ENCODE measurements around the gene KLK14.

DNA sequence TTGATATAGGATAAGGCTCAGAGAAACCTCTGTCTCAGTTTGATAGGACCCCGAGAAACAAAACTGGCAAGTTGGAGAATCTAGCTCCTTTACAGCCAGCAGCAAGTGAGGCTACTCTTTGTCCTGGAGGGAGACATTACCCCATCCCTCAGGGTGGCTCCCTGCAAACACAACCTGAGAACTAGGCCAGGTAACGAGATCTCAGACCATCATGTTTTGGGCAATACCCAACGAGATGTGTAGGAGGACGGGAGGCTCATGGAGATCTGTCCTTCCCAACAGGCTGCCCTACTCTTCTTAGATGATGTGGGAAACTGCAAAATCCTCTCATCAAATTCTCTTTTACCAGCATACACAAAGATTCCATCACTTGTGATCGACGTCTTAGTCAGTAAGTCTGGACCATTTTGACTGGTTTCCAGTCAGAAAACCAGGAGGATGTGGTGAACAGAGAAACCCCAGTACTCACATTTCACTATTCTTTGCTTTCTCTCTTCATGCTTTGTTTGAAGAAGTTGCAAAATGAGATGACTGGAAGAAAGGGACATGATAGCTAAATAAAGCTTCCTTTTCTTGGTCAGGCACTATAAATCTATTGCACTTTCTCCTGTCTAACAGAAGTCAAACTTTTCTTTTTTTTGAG is 31.5 kb upstream of the KLK14 start:
- TF ChIP-seq TAF1 (IDR thresholded peaks at IDR 0.05; ENCODE audit: low read depth, low read length): no peak
- TF ChIP-seq GABPA (IDR thresholded peaks at IDR 0.05; ENCODE audit: borderline replicate concordance, insufficient read depth, low read length): no peak
- no peak for TF ChIP-seq RAD21 (IDR thresholded peaks at IDR 0.05 in 1 of 2, conservative IDR thresholded peaks at IDR 0.05 in 1 of 2; ENCODE audit: low read depth in 2 of 2, low read length in 2 of 2)
- no peak for TF ChIP-seq EP300 (IDR thresholded peaks at IDR 0.05; ENCODE audit: borderline replicate concordance in 1 of 2, low read depth in 2 of 2, low read length in 2 of 2)
- no peak for TF ChIP-seq EZH2 (IDR thresholded peaks at IDR 0.05; ENCODE audit: low read depth, low read length, severe bottlenecking)
- TF ChIP-seq CTCF (IDR thresholded peaks at IDR 0.05; ENCODE audit: control extremely low read depth in 1 of 3, insufficient read depth in 1 of 3, low read depth in 1 of 3, low read length in 3 of 3): no peak
- no peak for TF ChIP-seq SP1 (IDR thresholded peaks at IDR 0.05; ENCODE audit: low read depth, low read length)
- TF ChIP-seq SP2 (IDR thresholded peaks at IDR 0.05; ENCODE audit: low read length): no peak
- no peak for TF ChIP-seq POLR2A (IDR thresholded peaks at IDR 0.05; ENCODE audit: control extremely low read depth in 1 of 2, low read depth in 2 of 2, low read length in 2 of 2)
- no peak for TF ChIP-seq MAX (IDR thresholded peaks at IDR 0.05)
- TF ChIP-seq CHD2 (IDR thresholded peaks at IDR 0.05; ENCODE audit: low read length): no peak
